Glutamatergic neuron (in vitro differentiated cells): ENCODE data around the gene EFNB2. TPM values are rescaled to one million over a fixed set of nuclear protein-coding genes. Genes with fewer than 3 reads are reported as not detected.

Source experiments
- DNase-seq: peaks from one replicate; pipeline ENCODE4 v3.0.0; 2022
- H3K27ac Mint-ChIP-seq: one replicate; pipeline ENCODE4 v1.8.0; 2020; ENCODE audit warnings: mild to moderate bottlenecking, mixed read lengths, inconsistent platforms; ENCODE audit not compliant: unreplicated experiment
- H3K27me3 Mint-ChIP-seq: one replicate; pipeline ENCODE4 v1.8.0; 2020; ENCODE audit warnings: mild to moderate bottlenecking, moderate library complexity, mixed read lengths, inconsistent platforms; ENCODE audit not compliant: unreplicated experiment
- H3K36me3 Mint-ChIP-seq: one replicate; pipeline ENCODE4 v1.8.0; 2020; ENCODE audit warnings: mild to moderate bottlenecking, mixed read lengths, inconsistent platforms; ENCODE audit not compliant: unreplicated experiment
- H3K4me1 Mint-ChIP-seq: one replicate; pipeline ENCODE4 v1.8.0; 2020; ENCODE audit warnings: mild to moderate bottlenecking, low read depth, mixed read lengths, inconsistent platforms; ENCODE audit not compliant: unreplicated experiment
- H3K4me3 Mint-ChIP-seq: one replicate; pipeline ENCODE4 v1.8.0; 2020; ENCODE audit warnings: mild to moderate bottlenecking, mixed read lengths, inconsistent platforms; ENCODE audit not compliant: unreplicated experiment
- H3K9me3 Mint-ChIP-seq: one replicate; pipeline ENCODE4 v1.8.0; 2020; ENCODE audit warnings: mild to moderate bottlenecking, moderate library complexity, mixed read lengths, inconsistent platforms; ENCODE audit not compliant: unreplicated experiment
- total RNA-seq: library from RNA; stranded (reverse); fragmentation: NEBNext Ultra II Directional; extraction: Animal tissue kit (Norgen Biotek cat#: 25700); gene quantifications from one replicate; pipeline ENCODE4 v1.2.1, GENCODE V29; 2021; ENCODE audit not compliant: unreplicated experiment
- TF ChIP-seq, protein P1 (sequence below): fragments of 200-600 bp; sonication (generic); IDR thresholded peaks from one replicate; pipeline ENCODE4 v1.5.0; 2021; ENCODE audit not compliant: partially characterized antibody, unreplicated experiment

Gene EFNB2
- total RNA-seq, 1 donor from 2014 or later = 51.1 TPM

- Mint-ChIP-seq H3K36me3 (no peaks in the 10 kb centered on the region), H3K27me3 (no peaks in the 10 kb centered on the region), H3K4me1 (peaks cover 1% of the 10 kb centered on the region), H3K9me3 (no peaks in the 10 kb centered on the region), H3K4me3 (no peak overlapping the region), H3K27ac (no peak overlapping the region)
- TF ChIP-seq, protein P1, sequence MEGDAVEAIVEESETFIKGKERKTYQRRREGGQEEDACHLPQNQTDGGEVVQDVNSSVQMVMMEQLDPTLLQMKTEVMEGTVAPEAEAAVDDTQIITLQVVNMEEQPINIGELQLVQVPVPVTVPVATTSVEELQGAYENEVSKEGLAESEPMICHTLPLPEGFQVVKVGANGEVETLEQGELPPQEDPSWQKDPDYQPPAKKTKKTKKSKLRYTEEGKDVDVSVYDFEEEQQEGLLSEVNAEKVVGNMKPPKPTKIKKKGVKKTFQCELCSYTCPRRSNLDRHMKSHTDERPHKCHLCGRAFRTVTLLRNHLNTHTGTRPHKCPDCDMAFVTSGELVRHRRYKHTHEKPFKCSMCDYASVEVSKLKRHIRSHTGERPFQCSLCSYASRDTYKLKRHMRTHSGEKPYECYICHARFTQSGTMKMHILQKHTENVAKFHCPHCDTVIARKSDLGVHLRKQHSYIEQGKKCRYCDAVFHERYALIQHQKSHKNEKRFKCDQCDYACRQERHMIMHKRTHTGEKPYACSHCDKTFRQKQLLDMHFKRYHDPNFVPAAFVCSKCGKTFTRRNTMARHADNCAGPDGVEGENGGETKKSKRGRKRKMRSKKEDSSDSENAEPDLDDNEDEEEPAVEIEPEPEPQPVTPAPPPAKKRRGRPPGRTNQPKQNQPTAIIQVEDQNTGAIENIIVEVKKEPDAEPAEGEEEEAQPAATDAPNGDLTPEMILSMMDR = no peak
- DNase-seq = no peak
Measured at GRCh38 chr13:106450991-106451390, 84.5 kb downstream of the EFNB2 start.

GRCh38 chr13:106449096-106449495 lies 86.4 kb downstream of the EFNB2 start:
- H3K4me1 Mint-ChIP-seq = peaks cover 6% of the 10 kb centered on the region
- no peak overlapping the region for H3K27ac Mint-ChIP-seq
- no peaks in the 10 kb centered on the region for H3K36me3 Mint-ChIP-seq
- H3K9me3 Mint-ChIP-seq = no peaks in the 10 kb centered on the region
- H3K27me3 Mint-ChIP-seq = no peaks in the 10 kb centered on the region
- no peak overlapping the region for H3K4me3 Mint-ChIP-seq
- no peak for DNase-seq
- TF ChIP-seq, protein P1 = no peak

DNA sequence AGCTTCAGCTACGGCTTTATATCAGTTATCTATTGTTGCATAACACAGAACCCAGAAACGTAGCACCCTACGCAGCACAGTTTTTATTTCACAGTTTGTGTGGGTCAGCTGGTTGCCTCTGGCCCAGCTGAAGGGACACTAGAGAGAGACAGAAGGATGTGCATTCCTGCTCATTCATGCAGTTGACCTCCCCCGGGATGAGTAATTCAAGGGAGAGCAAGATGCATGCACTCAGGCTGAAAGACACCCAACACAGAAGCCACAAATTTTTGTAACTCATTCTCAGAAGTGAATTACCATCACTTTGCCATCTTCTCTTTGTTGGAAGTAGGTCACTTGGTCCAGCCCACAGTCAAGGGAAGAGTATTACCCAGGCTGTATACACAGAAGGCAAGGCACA lies 89.5 kb downstream of the EFNB2 start:
- TF ChIP-seq, protein P1 = no peak
- H3K36me3 Mint-ChIP-seq = no peaks in the 10 kb centered on the region
- DNase-seq = no peak
- H3K4me3 Mint-ChIP-seq = no peak overlapping the region
- H3K27ac Mint-ChIP-seq = no peak overlapping the region
- H3K27me3 Mint-ChIP-seq = no peaks in the 10 kb centered on the region
- no peaks in the 10 kb centered on the region for H3K9me3 Mint-ChIP-seq
- H3K4me1 Mint-ChIP-seq = peaks cover 6% of the 10 kb centered on the region

- Mint-ChIP-seq H3K27me3 (peaks cover 2% of the 10 kb centered on the region), H3K9me3 (no peaks in the 10 kb centered on the region), H3K27ac (no peak overlapping the region), H3K36me3 (no peaks in the 10 kb centered on the region), H3K4me3 (no peak overlapping the region), H3K4me1 (peaks cover 6% of the 10 kb centered on the region)
- DNase-seq = no peak
- TF ChIP-seq, protein P1 = no peak
Measured at GRCh38 chr13:106443607-106444322, 91.7 kb downstream of the EFNB2 start.

- Mint-ChIP-seq H3K4me3 (no peak overlapping the region), H3K9me3 (no peaks in the 10 kb centered on the region), H3K4me1 (peaks cover 5% of the 10 kb centered on the region), H3K27ac (no peak overlapping the region), H3K36me3 (no peaks in the 10 kb centered on the region), H3K27me3 (peaks cover 7% of the 10 kb centered on the region)
- TF ChIP-seq, protein P1 = no peak
- DNase-seq = no peak
Measured at GRCh38 chr13:106440866-106441265, 94.6 kb downstream of the EFNB2 start.

Other genes with a start within 250 kb of the EFNB2 start
- 129 TPM for gene ARGLU1, start 32.5 kb upstream of the EFNB2 start, total RNA-seq